Activated T-helper 17 cell treated with anti-CD3 and anti-CD28 coated beads, Interleukin-2, amount 50 U/mL, for 72 hours (primary cell): ENCODE data around the gene TFDP2. TPM values are rescaled to one million over a fixed set of nuclear protein-coding genes. Genes with fewer than 3 reads are reported as not detected.
"Not testable (repeated sequence)": the region's sequence is repeated elsewhere in the genome, so short reads cannot be mapped to it uniquely, and the experiment has no call there.

Experiments used
- ATAC-seq: fragments of 150-1000 bp; cut with Tn5 transposase; replicated peaks from 2 replicates; pipeline ENCODE4 v1.10.0; 2021; ENCODE audit warnings: mild to moderate bottlenecking, moderate library complexity
- H3K27ac Mint-ChIP-seq: one replicate; pipeline ENCODE4 v1.8.0; 2022; ENCODE audit warnings: mixed read lengths
- H3K27me3 Mint-ChIP-seq: one replicate; pipeline ENCODE4 v1.8.0; 2022; ENCODE audit warnings: mixed read lengths
- H3K36me3 Mint-ChIP-seq: one replicate; pipeline ENCODE4 v1.8.0; 2022; ENCODE audit warnings: low read depth, mild to moderate bottlenecking, mixed read lengths
- H3K4me1 Mint-ChIP-seq: one replicate; pipeline ENCODE4 v1.8.0; 2022; ENCODE audit warnings: mixed read lengths
- H3K4me3 Mint-ChIP-seq: one replicate; pipeline ENCODE4 v1.8.0; 2022; ENCODE audit warnings: mild to moderate bottlenecking, mixed read lengths
- H3K9me3 Mint-ChIP-seq: one replicate; pipeline ENCODE4 v1.8.0; 2022; ENCODE audit warnings: mixed read lengths
- total RNA-seq, 2 donors: library from RNA; stranded (reverse); gene quantifications; one replicate each; pipeline ENCODE4 v1.2.3, GENCODE V29; 2022

The TFDP2 gene
- total RNA-seq, 2 donors from 2014 or later, result 18.0 to 24.1 TPM

GRCh38 chr3:142148044-142148791 lies 1.1 kb downstream of the TFDP2 start:
- Mint-ChIP-seq H3K4me3 (peak overlapping the region; percentile 87), H3K27me3 (no peaks in the 10 kb centered on the region), H3K9me3 (no peaks in the 10 kb centered on the region), H3K27ac (peak overlapping the region; percentile 83), H3K4me1 (peaks cover 17% of the 10 kb centered on the region), H3K36me3 (no peaks in the 10 kb centered on the region)
- ATAC-seq, result no peak

GRCh38 chr3:142144587-142144986 lies 4.8 kb downstream of the TFDP2 start:
- not testable (repeated sequence) for H3K4me3 Mint-ChIP-seq, H3K27me3 Mint-ChIP-seq, H3K27ac Mint-ChIP-seq, H3K9me3 Mint-ChIP-seq, H3K36me3 Mint-ChIP-seq, ATAC-seq
- H3K4me1 Mint-ChIP-seq, result peaks cover 23% of the 10 kb centered on the region

- H3K4me1 Mint-ChIP-seq, result peaks cover 14% of the 10 kb centered on the region
- H3K4me3 Mint-ChIP-seq, H3K9me3 Mint-ChIP-seq, H3K27ac Mint-ChIP-seq, ATAC-seq, H3K36me3 Mint-ChIP-seq, H3K27me3 Mint-ChIP-seq: not testable (repeated sequence)
Observed at GRCh38 chr3:142140608-142141285, 8.6 kb downstream of the TFDP2 start.

- not testable (repeated sequence) for H3K36me3 Mint-ChIP-seq, H3K27ac Mint-ChIP-seq, H3K4me3 Mint-ChIP-seq, H3K9me3 Mint-ChIP-seq, H3K27me3 Mint-ChIP-seq, H3K4me1 Mint-ChIP-seq, ATAC-seq
Observed at GRCh38 chr3:142137089-142137488, 12.3 kb downstream of the TFDP2 start.

- Mint-ChIP-seq H3K27me3 (no peaks in the 10 kb centered on the region), H3K27ac (no peak overlapping the region), H3K9me3 (no peaks in the 10 kb centered on the region), H3K4me3 (no peak overlapping the region), H3K36me3 (no peaks in the 10 kb centered on the region), H3K4me1 (peaks cover 4% of the 10 kb centered on the region)
- peak; percentile 14 for ATAC-seq
Observed at GRCh38 chr3:142134799-142135325, 14.5 kb downstream of the TFDP2 start.

GRCh38 chr3:142129516-142130171 lies 19.7 kb downstream of the TFDP2 start:
- Mint-ChIP-seq H3K27ac (no peak overlapping the region), H3K4me1 (peaks cover 3% of the 10 kb centered on the region), H3K4me3 (no peak overlapping the region), H3K27me3 (no peaks in the 10 kb centered on the region), H3K9me3 (no peaks in the 10 kb centered on the region), H3K36me3 (no peaks in the 10 kb centered on the region)
- no peak for ATAC-seq

GRCh38 chr3:142127941-142128658 lies 21.2 kb downstream of the TFDP2 start:
- Mint-ChIP-seq H3K4me1 (peaks cover 3% of the 10 kb centered on the region), H3K4me3 (no peak overlapping the region), H3K9me3 (no peaks in the 10 kb centered on the region), H3K27ac (no peak overlapping the region), H3K27me3 (no peaks in the 10 kb centered on the region), H3K36me3 (no peaks in the 10 kb centered on the region)
- no peak for ATAC-seq

- Mint-ChIP-seq H3K9me3 (no peaks in the 10 kb centered on the region), H3K27me3 (no peaks in the 10 kb centered on the region), H3K4me1 (peaks cover 3% of the 10 kb centered on the region), H3K4me3 (no peak overlapping the region), H3K27ac (no peak overlapping the region), H3K36me3 (no peaks in the 10 kb centered on the region)
- no peak for ATAC-seq
Observed at GRCh38 chr3:142124243-142124642, 25.1 kb downstream of the TFDP2 start.

GRCh38 chr3:142120707-142121106 lies 28.6 kb downstream of the TFDP2 start:
- H3K27ac Mint-ChIP-seq, result no peak overlapping the region
- no peaks in the 10 kb centered on the region for H3K36me3 Mint-ChIP-seq
- ATAC-seq, result no peak
- H3K4me1 Mint-ChIP-seq, result peaks cover 5% of the 10 kb centered on the region
- H3K27me3 Mint-ChIP-seq, result no peaks in the 10 kb centered on the region
- H3K4me3 Mint-ChIP-seq, result no peak overlapping the region
- no peaks in the 10 kb centered on the region for H3K9me3 Mint-ChIP-seq

GRCh38 chr3:142118911-142119310 lies 30.4 kb downstream of the TFDP2 start:
- Mint-ChIP-seq H3K27me3 (no peaks in the 10 kb centered on the region), H3K4me3 (no peak overlapping the region), H3K27ac (no peak overlapping the region), H3K4me1 (peaks cover 5% of the 10 kb centered on the region), H3K9me3 (no peaks in the 10 kb centered on the region), H3K36me3 (no peaks in the 10 kb centered on the region)
- ATAC-seq, result no peak

- Mint-ChIP-seq H3K4me1 (peaks cover 5% of the 10 kb centered on the region), H3K36me3 (no peaks in the 10 kb centered on the region), H3K27ac (no peak overlapping the region), H3K4me3 (no peak overlapping the region), H3K27me3 (no peaks in the 10 kb centered on the region), H3K9me3 (no peaks in the 10 kb centered on the region)
- no peak for ATAC-seq
Observed at GRCh38 chr3:142117056-142117851, 32.1 kb downstream of the TFDP2 start.

GRCh38 chr3:142115867-142116668 lies 33.3 kb downstream of the TFDP2 start:
- no peak overlapping the region for H3K27ac Mint-ChIP-seq
- H3K27me3 Mint-ChIP-seq, result no peaks in the 10 kb centered on the region
- H3K36me3 Mint-ChIP-seq, result no peaks in the 10 kb centered on the region
- no peak for ATAC-seq
- no peaks in the 10 kb centered on the region for H3K9me3 Mint-ChIP-seq
- H3K4me1 Mint-ChIP-seq, result peaks cover 5% of the 10 kb centered on the region
- H3K4me3 Mint-ChIP-seq, result no peak overlapping the region

GRCh38 chr3:142112601-142113000 lies 36.7 kb downstream of the TFDP2 start:
- no peak for ATAC-seq

More at GRCh38 chr3:142112601-142113000, 36.7 kb downstream of the TFDP2 start:
- Mint-ChIP-seq H3K4me3 (no peak overlapping the region), H3K9me3 (no peaks in the 10 kb centered on the region), H3K27ac (no peak overlapping the region), H3K36me3 (no peaks in the 10 kb centered on the region), H3K27me3 (no peaks in the 10 kb centered on the region), H3K4me1 (peaks cover 5% of the 10 kb centered on the region)
